Stimulated activated CD8-positive, alpha-beta memory T cell treated with anti-CD3 and anti-CD28 coated beads, Interleukin-7, amount 100 ng/mL, for 1 hour (primary cell): Measurements from ENCODE around the gene CRLF3.
A peak's percentile ranks its signal among the peaks of the same experiment; 100 is the strongest.
"Not testable (repeated sequence)": the region's sequence is repeated elsewhere in the genome, so short reads cannot be mapped to it uniquely, and the experiment has no call there.

Experiments used
- DNase-seq, 2 donors: peaks; one replicate each; pipeline ENCODE4 v3.0.0-alpha.2; 2020; ENCODE audit warnings: low read depth in 2 of 2

CRLF3 gene

GRCh38 chr17:30824356-30825145 is at the start of gene CRLF3:
Gene CRLF3, minus strand, starts transcription at chr17:30824692. Its CDS starts 41 bp downstream, at chr17:30824651.
- DNase-seq, result peak; percentile 74

GRCh38 chr17:30869005-30869404 is 44.5 kb upstream of the CRLF3 start:
- DNase-seq, result no peak

- DNase-seq, result no peak
These were observed 40.1 kb upstream of the CRLF3 start for GRCh38 chr17:30864636-30865035.

- DNase-seq, result no peak
These were observed 34.2 kb upstream of the CRLF3 start for GRCh38 chr17:30858556-30859250.

GRCh38 chr17:30854146-30854545 is 29.7 kb upstream of the CRLF3 start:
- no peak for DNase-seq

- no peak for DNase-seq
These were observed 23.5 kb upstream of the CRLF3 start for GRCh38 chr17:30848021-30848420.

GRCh38 chr17:30840771-30841170 is 16.3 kb upstream of the CRLF3 start:
- DNase-seq, result no peak

GRCh38 chr17:30838202-30838807 is 13.8 kb upstream of the CRLF3 start:
- no peak for DNase-seq

GRCh38 chr17:30832438-30833124 is 8.1 kb upstream of the CRLF3 start:
- DNase-seq, result no peak

- DNase-seq, result peak; percentile 74 to 77
These were observed 7.4 kb upstream of the CRLF3 start, which contains the start of gene ATAD5 for GRCh38 chr17:30831663-30832437. Gene ATAD5, plus strand, starts transcription at chr17:30831966. Its CDS starts 382 bp downstream, at chr17:30832348.

GRCh38 chr17:30831257-30831656 is 6.8 kb upstream of the CRLF3 start:
- no peak for DNase-seq

GRCh38 chr17:30829022-30829421 is 4.5 kb upstream of the CRLF3 start:
- no peak for DNase-seq

GRCh38 chr17:30827082-30827481 is 2.6 kb upstream of the CRLF3 start:
- no peak for DNase-seq

GRCh38 chr17:30824002-30824355 is 513 bp downstream of the CRLF3 start:
- no peak for DNase-seq

GRCh38 chr17:30823421-30823820 is 1.1 kb downstream of the CRLF3 start:
- no peak for DNase-seq

- DNase-seq, result not testable (repeated sequence)
These were observed 1.6 kb downstream of the CRLF3 start for GRCh38 chr17:30822919-30823318.

GRCh38 chr17:30821871-30822723 is 2.4 kb downstream of the CRLF3 start:
- no peak for DNase-seq

GRCh38 chr17:30819971-30820705 is 4.4 kb downstream of the CRLF3 start:
- no peak for DNase-seq

GRCh38 chr17:30816165-30816564 is 8.3 kb downstream of the CRLF3 start:
- no peak for DNase-seq

GRCh38 chr17:30814860-30815259 is 9.6 kb downstream of the CRLF3 start:
- DNase-seq, result not testable (repeated sequence)
